Activated CD8-positive, alpha-beta T cell treated with anti-CD3 and anti-CD28 coated beads for 36 hours (primary cell): ENCODE measurements around the gene GIMAP8. TPM values are rescaled to one million over a fixed set of nuclear protein-coding genes. Genes with fewer than 3 reads are reported as not detected.

ENCODE experiments used
- ATAC-seq: fragments of 200-7000 bp; cut with Tn5 transposase; one replicate; pipeline ENCODE4 v1.10.0; 2021; ENCODE audit warnings: mild to moderate bottlenecking, moderate library complexity
- CTCF ChIA-PET: fragments of 350-600 bp; sonication (Branson Sonifier 250); formaldehyde crosslinking; loops from one replicate; lab custom pipeline; 2021; ENCODE audit warnings: antibody characterized with exemption; lab: Charles Lee
- POLR2A ChIA-PET: fragments of 350-600 bp; sonication (Branson Sonifier 250); formaldehyde crosslinking; loops from one replicate; lab custom pipeline; 2021; ENCODE audit warnings: antibody characterized with exemption; lab: Charles Lee
- DNase-seq: peaks from one replicate; pipeline ENCODE4 v3.0.0-alpha.2; 2020
- H3K27ac Mint-ChIP-seq: one replicate; pipeline ENCODE4 v1.8.0; 2021; ENCODE audit warnings: mild to moderate bottlenecking, mixed read lengths
- H3K27me3 Mint-ChIP-seq: one replicate; pipeline ENCODE4 v1.8.0; 2021; ENCODE audit warnings: mixed read lengths
- H3K36me3 Mint-ChIP-seq: one replicate; pipeline ENCODE4 v1.8.0; 2021; ENCODE audit warnings: low read depth, mixed read lengths
- H3K4me1 Mint-ChIP-seq: one replicate; pipeline ENCODE4 v1.8.0; 2021; ENCODE audit warnings: low read depth, mixed read lengths
- H3K4me3 Mint-ChIP-seq: one replicate; pipeline ENCODE4 v1.8.0; 2021; ENCODE audit warnings: mild to moderate bottlenecking, moderate library complexity, mixed read lengths
- H3K9me3 Mint-ChIP-seq: one replicate; pipeline ENCODE4 v1.8.0; 2021; ENCODE audit warnings: mixed read lengths
- CTCF ChIP-seq: fragments of 200-600 bp; IDR thresholded peaks from one replicate; pipeline ENCODE4 v1.8.0; 2022; ENCODE audit warnings: antibody characterized with exemption, mild to moderate bottlenecking
- intact Hi-C: fragments of 100-400 bp; cut with micrococcal nuclease; formaldehyde crosslinking; loops from one replicate; pipeline ENCODE4 v1.10.0; 2022
- total RNA-seq, 2 experiments: library from RNA; stranded (reverse); gene quantifications; one replicate each; pipeline ENCODE4 v1.2.3, GENCODE V29; 2021

GIMAP8 gene
- total RNA-seq, result 1 to 10 TPM; 8.6 to 8.7 TPM

- peak within 1 kb of the TSS; percentile 97 for H3K4me3 Mint-ChIP-seq
- DNase-seq (peak; percentile 78), ATAC-seq (peak; percentile 47)
- intact Hi-C loops, result loop anchor here (5.0 kb wide), 3 partner anchors 37 to 287 kb away; partner anchors contain the start of genes GIMAP4 and GIMAP5
- H3K4me1 Mint-ChIP-seq, result peaks cover 56% of the 10 kb centered on the region
- H3K27ac Mint-ChIP-seq, result peak within 1 kb of the TSS; percentile 100
- H3K36me3 Mint-ChIP-seq, result peaks cover 32% of the 10 kb centered on the region
- peaks cover 11% of the 10 kb centered on the region for H3K9me3 Mint-ChIP-seq
- no peaks in the 10 kb centered on the region for H3K27me3 Mint-ChIP-seq
- TF ChIP-seq CTCF, result no peak
- POLR2A ChIA-PET, result interaction anchor here (0.6 to 8.3 kb wide), 28 partner anchors 10 to 297 kb away, joined by 3 to 157 read pairs (median 4); partner anchors contain the start of genes GIMAP1, GIMAP4, GIMAP5 and GIMAP6
- CTCF ChIA-PET, result interaction anchor here (0.6 to 6.5 kb wide), 16 partner anchors 11 to 535 kb away, joined by 3 to 93 read pairs (median 5); partner anchors contain the start of genes GIMAP4, GIMAP5 and GIMAP7
These were observed at the start of gene GIMAP8 for GRCh38 chr7:150450491-150451001. Gene GIMAP8 (plus strand): TSS chr7:150450630. CDS start chr7:150466699, 16,069 bp downstream.

- Mint-ChIP-seq H3K9me3 (no peaks in the 10 kb centered on the region), H3K27ac (no peak overlapping the region), H3K4me1 (peaks cover 30% of the 10 kb centered on the region), H3K36me3 (no peaks in the 10 kb centered on the region), H3K4me3 (no peak overlapping the region), H3K27me3 (no peaks in the 10 kb centered on the region)
- DNase-seq (no peak), ATAC-seq (no peak)
- ChIA-PET CTCF (interaction anchor here (1.5 kb wide), 1 partner anchor 15 kb away, joined by 3 read pairs; no protein-coding TSS in a partner anchor), POLR2A (interaction anchor here (0.6 kb wide), 1 partner anchor 15 kb away, joined by 3 read pairs; no protein-coding TSS in a partner anchor)
- no peak for TF ChIP-seq CTCF
- intact Hi-C loops, result no loop called here
These were observed 49.5 kb upstream of the GIMAP8 start for GRCh38 chr7:150400788-150401423.

- Mint-ChIP-seq H3K4me1 (peaks cover 35% of the 10 kb centered on the region), H3K27ac (no peak overlapping the region), H3K9me3 (no peaks in the 10 kb centered on the region), H3K27me3 (no peaks in the 10 kb centered on the region), H3K4me3 (no peak overlapping the region), H3K36me3 (no peaks in the 10 kb centered on the region)
- ATAC-seq (no peak), DNase-seq (no peak)
- ChIA-PET CTCF (interaction anchor here (0.9 kb wide), 1 partner anchor 45 kb away, joined by 3 read pairs; no protein-coding TSS in a partner anchor), POLR2A (interaction anchor here (1.0 to 6.2 kb wide), 2 partner anchors 33 to 41 kb away, joined by 3 to 52 read pairs; partner anchors contain the start of gene REPIN1)
- TF ChIP-seq CTCF, result no peak
- intact Hi-C loops, result no loop called here
These were observed 49.0 kb upstream of the GIMAP8 start for GRCh38 chr7:150401424-150401790.

- no peaks in the 10 kb centered on the region for H3K27me3 Mint-ChIP-seq
- CTCF ChIA-PET, result interaction anchor here (0.9 to 1.2 kb wide), 2 partner anchors 45 to 475 kb away, joined by 3 read pairs; no protein-coding TSS in a partner anchor
- no peak for TF ChIP-seq CTCF
- DNase-seq, result no peak
- intact Hi-C loops, result no loop called here
- H3K27ac Mint-ChIP-seq, result no peak overlapping the region
- no peak for ATAC-seq
- H3K9me3 Mint-ChIP-seq, result no peaks in the 10 kb centered on the region
- peaks cover 41% of the 10 kb centered on the region for H3K4me1 Mint-ChIP-seq
- POLR2A ChIA-PET, result interaction anchor here (0.7 to 6.2 kb wide), 5 partner anchors 27 to 292 kb away, joined by 3 to 52 read pairs (median 3); partner anchors contain the start of genes ACTR3C, LRRC61 and REPIN1
- peak overlapping the region; percentile 11 for H3K4me3 Mint-ChIP-seq
- peaks cover 2% of the 10 kb centered on the region for H3K36me3 Mint-ChIP-seq
These were observed 48.4 kb upstream of the GIMAP8 start for GRCh38 chr7:150401861-150402631.
